SU-DHL-6 (cell line): ENCODE data around the gene TMEM239.

Source experiments
- H2AFZ ChIP-seq: fragments of 200-600 bp; sonication (generic); 2 replicates; pipeline ENCODE4 v1.6.1; 2014; ENCODE audit warnings: low read depth, mild to moderate bottlenecking, moderate library complexity, mixed read lengths, antibody characterized with exemption, low read length; ENCODE audit not compliant: severe bottlenecking
- H3F3A ChIP-seq: fragments of 200-600 bp; shearing (Covaris generic); 2 replicates; pipeline ENCODE4 v1.6.0; 2016; ENCODE audit warnings: antibody characterized with exemption, mild to moderate bottlenecking; ENCODE audit not compliant: insufficient read depth
- H3K27ac ChIP-seq: fragments of 200-600 bp; sonication (generic); 2 replicates; pipeline ENCODE4 v1.5.1; 2016; ENCODE audit warnings: low read depth, mild to moderate bottlenecking, low read length, moderate library complexity, mixed read lengths
- H3K27me3 ChIP-seq: fragments of 200-600 bp; sonication (generic), shearing (Covaris generic); 2 replicates; pipeline ENCODE4 v1.6.0; 2014; ENCODE audit warnings: mild to moderate bottlenecking, low read length
- H3K36me3 ChIP-seq: fragments of 200-600 bp; sonication (generic); 2 replicates; pipeline ENCODE4 v1.6.1; 2014; ENCODE audit warnings: mild to moderate bottlenecking, low read length, mixed read lengths
- H3K4me2 ChIP-seq: fragments of 300-600, 200-600 bp; shearing (Covaris generic), sonication (generic); 2 replicates; pipeline ENCODE4 v1.6.0; 2014; ENCODE audit warnings: low read length, low read depth, mild to moderate bottlenecking; ENCODE audit not compliant: poor library complexity, severe bottlenecking
- H3K4me3 ChIP-seq: fragments of 200-600 bp; sonication (generic); 2 replicates; pipeline ENCODE4 v1.5.1; 2014; ENCODE audit warnings: antibody characterized with exemption, low read length, mild to moderate bottlenecking, mixed read lengths; ENCODE audit not compliant: insufficient read depth, poor library complexity, severe bottlenecking
- H3K79me2 ChIP-seq: fragments of 200-600 bp; sonication (generic); 2 replicates; pipeline ENCODE4 v1.6.1; 2014; ENCODE audit warnings: mild to moderate bottlenecking, low read length, moderate library complexity; ENCODE audit not compliant: insufficient read depth
- H3K9ac ChIP-seq: fragments of 200-600 bp; sonication (generic); 2 replicates; pipeline ENCODE4 v1.7.0; 2014; ENCODE audit warnings: mild to moderate bottlenecking, low read length
- H3K9me2 ChIP-seq: fragments of 200-600 bp; sonication (generic); replicated peaks from 2 replicates; pipeline ENCODE4 v1.6.1; 2014; ENCODE audit warnings: low read length; ENCODE audit not compliant: insufficient read depth
- H3K9me3 ChIP-seq: fragments of 200-600 bp; sonication (generic); 2 replicates; pipeline ENCODE4 v1.6.1; 2014; ENCODE audit warnings: low read length, mixed read lengths; ENCODE audit not compliant: insufficient read depth
- H4K20me1 ChIP-seq: fragments of 200-600 bp; sonication (generic); 2 replicates; pipeline ENCODE4 v1.6.1; 2014; ENCODE audit warnings: low read depth, mild to moderate bottlenecking, antibody characterized with exemption, low read length, moderate library complexity, mixed read lengths
- EZH2phosphoT487 ChIP-seq: fragments of 200-600 bp; sonication (generic), shearing (Covaris generic); conservative IDR thresholded peaks from 2 replicates; pipeline ENCODE4 v1.6.1; 2018; ENCODE audit warnings: mild to moderate bottlenecking, antibody characterized with exemption, low read length, moderate library complexity, mixed read lengths
- TF ChIP-seq, protein P1 (sequence below): fragments of 200-600 bp; sonication (generic); IDR thresholded peaks from one replicate; pipeline ENCODE4 v1.5.1; 2017; ENCODE audit warnings: antibody characterized with exemption, mild to moderate bottlenecking, low read length, moderate library complexity; ENCODE audit not compliant: insufficient read depth, poor library complexity, severe bottlenecking

The TMEM239 gene

DNA sequence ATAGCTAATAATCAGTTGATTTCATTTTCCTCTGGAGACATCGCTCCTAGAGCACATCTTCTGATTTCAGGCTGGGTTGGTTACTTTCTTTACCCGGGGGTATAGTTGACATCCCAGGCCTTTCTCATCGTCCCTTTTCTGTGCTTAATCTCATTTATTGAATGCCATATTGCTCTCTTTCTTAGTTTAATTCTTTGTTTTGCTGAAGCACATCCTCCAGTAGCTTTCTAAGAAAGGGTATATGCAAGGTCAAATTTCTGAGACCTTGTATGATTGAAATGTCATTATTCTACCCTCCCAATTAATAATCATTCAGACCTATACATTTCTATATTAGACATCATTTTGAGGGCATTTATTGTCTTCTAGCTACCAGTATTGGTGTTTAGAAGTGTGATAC is 4.0 kb upstream of the TMEM239 start:
- Histone ChIP-seq H3F3A (no peaks in the 10 kb centered on the region), H3K27me3 (no peaks in the 10 kb centered on the region), H2AFZ (no peak overlapping the region), H3K36me3 (no peaks in the 10 kb centered on the region), H3K79me2 (no peaks in the 10 kb centered on the region), H3K4me3 (no peak overlapping the region), H3K9me3 (no peaks in the 10 kb centered on the region), H3K9me2 (no peaks in the 10 kb centered on the region), H4K20me1 (no peaks in the 10 kb centered on the region), H3K4me2 (no peak overlapping the region), H3K9ac (no peak overlapping the region), H3K27ac (no peak overlapping the region)
- TF ChIP-seq, protein P1, sequence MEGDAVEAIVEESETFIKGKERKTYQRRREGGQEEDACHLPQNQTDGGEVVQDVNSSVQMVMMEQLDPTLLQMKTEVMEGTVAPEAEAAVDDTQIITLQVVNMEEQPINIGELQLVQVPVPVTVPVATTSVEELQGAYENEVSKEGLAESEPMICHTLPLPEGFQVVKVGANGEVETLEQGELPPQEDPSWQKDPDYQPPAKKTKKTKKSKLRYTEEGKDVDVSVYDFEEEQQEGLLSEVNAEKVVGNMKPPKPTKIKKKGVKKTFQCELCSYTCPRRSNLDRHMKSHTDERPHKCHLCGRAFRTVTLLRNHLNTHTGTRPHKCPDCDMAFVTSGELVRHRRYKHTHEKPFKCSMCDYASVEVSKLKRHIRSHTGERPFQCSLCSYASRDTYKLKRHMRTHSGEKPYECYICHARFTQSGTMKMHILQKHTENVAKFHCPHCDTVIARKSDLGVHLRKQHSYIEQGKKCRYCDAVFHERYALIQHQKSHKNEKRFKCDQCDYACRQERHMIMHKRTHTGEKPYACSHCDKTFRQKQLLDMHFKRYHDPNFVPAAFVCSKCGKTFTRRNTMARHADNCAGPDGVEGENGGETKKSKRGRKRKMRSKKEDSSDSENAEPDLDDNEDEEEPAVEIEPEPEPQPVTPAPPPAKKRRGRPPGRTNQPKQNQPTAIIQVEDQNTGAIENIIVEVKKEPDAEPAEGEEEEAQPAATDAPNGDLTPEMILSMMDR, result no peak

DNA sequence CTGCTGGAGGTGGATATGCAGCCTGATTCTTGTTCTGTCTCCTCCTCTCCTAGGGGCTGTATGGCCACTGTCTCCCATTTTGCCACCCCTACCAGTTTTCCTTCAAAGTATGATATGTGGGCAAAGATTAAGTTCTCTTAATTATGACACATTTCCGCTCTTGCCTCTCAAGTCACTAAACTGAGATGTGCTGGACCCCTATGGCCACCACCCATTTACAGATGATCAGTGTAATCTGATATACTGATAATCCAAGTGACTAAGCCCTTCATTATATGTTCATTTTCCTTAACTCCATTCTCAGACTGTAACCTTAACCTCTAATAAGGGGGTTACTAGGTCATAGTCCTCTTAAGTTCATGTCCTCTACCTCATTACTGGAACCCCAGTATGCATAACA is 2.1 kb upstream of the TMEM239 start:
- no peak overlapping the region for H3K4me3 ChIP-seq
- no peak overlapping the region for H3K4me2 ChIP-seq

DNA sequence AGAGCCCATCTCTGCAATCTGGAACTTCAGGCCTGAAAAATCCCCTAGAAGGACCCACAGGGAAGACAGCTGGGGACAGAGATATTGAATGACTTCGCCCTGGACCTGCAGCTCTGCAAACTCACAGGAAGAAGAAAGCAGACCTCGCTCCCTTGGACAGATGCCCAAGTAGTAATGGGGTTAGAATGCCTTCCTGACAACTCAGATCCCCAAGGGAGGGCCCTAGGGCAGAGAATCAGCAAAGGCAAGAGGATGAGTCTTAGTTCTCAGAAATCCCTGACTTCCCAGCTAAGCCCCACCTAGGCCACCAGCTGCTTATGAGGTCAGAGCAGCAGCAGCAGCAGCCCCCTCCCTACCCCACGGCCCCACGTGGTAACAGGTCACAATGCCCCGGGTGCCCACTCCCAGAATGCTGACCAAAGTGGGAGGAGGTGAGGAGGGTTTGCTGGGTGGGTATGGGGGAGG is 1.5 kb upstream of the TMEM239 start, which contains the start of gene C20orf141:
Gene C20orf141, plus strand, starts transcription at position 401 of the 465 bp plus-strand sequence. CDS start 198 bp downstream, outside the sequence.
- Histone ChIP-seq H3K79me2 (no peaks in the 10 kb centered on the region), H3K9me3 (no peaks in the 10 kb centered on the region), H3K4me2 (no peak within 1 kb of the TSS), H3K27ac (no peak within 1 kb of the TSS), H3K36me3 (no peaks in the 10 kb centered on the region), H3K9me2 (no peaks in the 10 kb centered on the region), H4K20me1 (no peaks in the 10 kb centered on the region), H3K27me3 (no peaks in the 10 kb centered on the region), H3K4me3 (no peak within 1 kb of the TSS), H3F3A (no peaks in the 10 kb centered on the region), H2AFZ (no peak within 1 kb of the TSS), H3K9ac (no peak within 1 kb of the TSS)
- no peak for TF ChIP-seq EZH2phosphoT487
- TF ChIP-seq, protein P1, result no peak

More for the DNA sequence above, 2.1 kb upstream of the TMEM239 start:
- no peaks in the 10 kb centered on the region for H3K9me3 ChIP-seq
- H4K20me1 ChIP-seq, result no peaks in the 10 kb centered on the region
- no peaks in the 10 kb centered on the region for H3F3A ChIP-seq
- TF ChIP-seq, protein P1, result no peak
- TF ChIP-seq EZH2phosphoT487, result no peak
- H3K36me3 ChIP-seq, result no peaks in the 10 kb centered on the region
- no peak overlapping the region for H2AFZ ChIP-seq
- no peak overlapping the region for H3K9ac ChIP-seq
- H3K27me3 ChIP-seq, result no peaks in the 10 kb centered on the region
- no peak overlapping the region for H3K27ac ChIP-seq
- no peaks in the 10 kb centered on the region for H3K9me2 ChIP-seq
- H3K79me2 ChIP-seq, result no peaks in the 10 kb centered on the region
